HepG2 (cell line): ENCODE data around the gene VAC14. TPM values are rescaled to one million over a fixed set of nuclear protein-coding genes. Genes with fewer than 3 reads are reported as not detected.

ENCODE experiments used
- KAT7 ChIP-seq: IDR thresholded peaks from 2 replicates; pipeline ENCODE4 v1.6.1; 2018; ENCODE audit warnings: borderline replicate concordance, missing compliant biosample characterization
- KDM1A ChIP-seq: IDR thresholded peaks from 2 replicates; pipeline ENCODE4 v1.6.1; 2016; ENCODE audit warnings: missing compliant biosample characterization
- KLF6 ChIP-seq: IDR thresholded peaks from 2 replicates; pipeline ENCODE4 v1.8.0; 2016; ENCODE audit warnings: missing biosample characterization, missing genetic modification reagents
- MBD4 ChIP-seq: IDR thresholded peaks from 2 replicates; pipeline ENCODE4 v1.6.1; 2012; ENCODE audit warnings: low read length, inconsistent platforms, borderline replicate concordance
- NFE2L1 ChIP-seq: sonication (generic); formaldehyde crosslinking; IDR thresholded peaks from 2 replicates; pipeline ENCODE4 v1.4.0; 2020; ENCODE audit warnings: missing genetic modification reagents, mild to moderate bottlenecking, borderline replicate concordance
- TBP ChIP-seq: sonication (generic); formaldehyde crosslinking; IDR thresholded peaks from 2 replicates; pipeline ENCODE4 v1.5.0; 2020; ENCODE audit warnings: missing genetic modification reagents
- THAP8 ChIP-seq: sonication (generic); formaldehyde crosslinking; IDR thresholded peaks from 2 replicates; pipeline ENCODE4 v1.5.1; 2020; ENCODE audit warnings: missing genetic modification reagents, mild to moderate bottlenecking, borderline replicate concordance
- THRA ChIP-seq: sonication (generic); formaldehyde crosslinking; IDR thresholded peaks from 2 replicates; pipeline ENCODE4 v1.4.0; 2020; ENCODE audit warnings: missing genetic modification reagents, borderline replicate concordance
- TRAFD1 ChIP-seq: sonication (generic); formaldehyde crosslinking; IDR thresholded peaks from 2 replicates; pipeline ENCODE4 v1.5.1; 2020; ENCODE audit warnings: missing genetic modification reagents, mild to moderate bottlenecking, borderline replicate concordance
- U2AF1 ChIP-seq: fragments of 200-400 bp; formaldehyde crosslinking; optimal IDR thresholded peaks from 2 replicates; pipeline ENCODE3; 2017; ENCODE audit warnings: mild to moderate bottlenecking, low read depth, low read length
- ZBTB34 ChIP-seq: sonication (generic); formaldehyde crosslinking; IDR thresholded peaks from 2 replicates; pipeline ENCODE4 v1.8.0; 2022; ENCODE audit warnings: mild to moderate bottlenecking, missing genetic modification reagents
- ZBTB7B ChIP-seq: sonication (generic); formaldehyde crosslinking; IDR thresholded peaks from 2 replicates; pipeline ENCODE4 v1.4.0; 2020; ENCODE audit warnings: missing genetic modification reagents
- ZNF10 ChIP-seq: sonication (generic); formaldehyde crosslinking; IDR thresholded peaks from 2 replicates; pipeline ENCODE4 v1.4.0; 2020; ENCODE audit warnings: mild to moderate bottlenecking, low read depth, missing genetic modification reagents, borderline replicate concordance
- ZNF136 ChIP-seq: sonication (generic); formaldehyde crosslinking; IDR thresholded peaks from 2 replicates; pipeline ENCODE4 v1.8.1; 2022; ENCODE audit warnings: low read depth, mild to moderate bottlenecking, moderate library complexity, missing genetic modification reagents
- ZNF350 ChIP-seq: sonication (generic); formaldehyde crosslinking; IDR thresholded peaks from 2 replicates; pipeline ENCODE4 v1.4.0; 2020; ENCODE audit warnings: mild to moderate bottlenecking, low read depth, missing genetic modification reagents, borderline replicate concordance
- ZNF382 ChIP-seq: sonication (generic); formaldehyde crosslinking; IDR thresholded peaks from 2 replicates; pipeline ENCODE4 v1.5.0; 2020; ENCODE audit warnings: missing genetic modification reagents, mild to moderate bottlenecking, borderline replicate concordance
- ZNF558 ChIP-seq: sonication (generic); formaldehyde crosslinking; IDR thresholded peaks from 2 replicates; pipeline ENCODE4 v1.9.0; 2022; ENCODE audit warnings: mild to moderate bottlenecking, missing genetic modification reagents, borderline replicate concordance
- ZNF691 ChIP-seq: sonication (generic); formaldehyde crosslinking; IDR thresholded peaks from 2 replicates; pipeline ENCODE4 v1.4.0; 2020; ENCODE audit warnings: missing genetic modification reagents, low read depth, mild to moderate bottlenecking, borderline replicate concordance
- ZNF775 ChIP-seq: sonication (generic); formaldehyde crosslinking; IDR thresholded peaks from 2 replicates; pipeline ENCODE4 v1.4.0; 2020; ENCODE audit warnings: missing genetic modification reagents, mild to moderate bottlenecking, moderate library complexity, borderline replicate concordance
- ZNF777 ChIP-seq: sonication (generic); formaldehyde crosslinking; IDR thresholded peaks from 2 replicates; pipeline ENCODE4 v1.4.0; 2020; ENCODE audit warnings: missing genetic modification reagents
- ZSCAN20 ChIP-seq: sonication (generic); formaldehyde crosslinking; IDR thresholded peaks from 2 replicates; pipeline ENCODE4 v1.4.0; 2020; ENCODE audit warnings: missing genetic modification reagents, mild to moderate bottlenecking, borderline replicate concordance
- polyA plus RNA-seq, 8 experiments: library from polyadenylated mRNA; depleted of rRNA in 3 of 8; stranded (reverse) in 7 of 8; unstranded in 1 of 8; fragments of >200 nt; fragmentation: Illumina TruSeq in 4 of 8; extraction: Trizol in 4 of 8; gene quantifications; 2 replicates each; pipeline versions ENCODE4 v1.2.1 to v1.2.3, GENCODE V29; 2011 to 2016; ENCODE audit warnings: low read depth in 4 of 8, missing spikeins in 1 of 8, mixed read lengths in 1 of 8; ENCODE audit not compliant: insufficient read depth in 1 of 8
- total RNA-seq, 5 experiments: library from RNA; depleted of rRNA; stranded (reverse); fragments of >200 nt; fragmentation: Illumina TruSeq; extraction: Trizol; gene quantifications; 2 replicates each; pipeline ENCODE4 v1.2.3, GENCODE V29; 2016; ENCODE audit warnings: low read depth in 1 of 5

Gene VAC14
- total and polyA plus RNA-seq, 2 of the 13 experiments (the other 11 are each of a cell fraction or from before 2014, with no cell fraction given), result 23.5 to 24.6 TPM

- no peak for TF ChIP-seq THAP8 (CRISPR knock-in tag)
- peak; percentile 83; the same call in 1 of the 2 replicates for TF ChIP-seq KDM1A (CRISPR knock-in tag)
- TF ChIP-seq ZBTB7B (CRISPR knock-in tag), result peak; percentile 94
- TF ChIP-seq ZNF777 (CRISPR knock-in tag), result peak; percentile 55; the same call in 1 of the 2 replicates
- no peak for TF ChIP-seq NFE2L1 (CRISPR knock-in tag)
- no peak for TF ChIP-seq TBP (CRISPR knock-in tag)
- no peak; the same call in 1 of the 2 replicates for TF ChIP-seq THRA (CRISPR knock-in tag)
- no peak for TF ChIP-seq U2AF1
- TF ChIP-seq ZNF691, result peak; percentile 52; the same call in 1 of the 2 replicates
- TF ChIP-seq MBD4, result no peak
- 0 out of 2 replicates have a peak, but pooled peaks have one; percentile 0 for TF ChIP-seq ZNF136 (CRISPR knock-in tag)
- no peak for TF ChIP-seq KAT7
- no peak for TF ChIP-seq ZBTB34
- no peak; the same call in 1 of the 2 replicates for TF ChIP-seq KLF6
- TF ChIP-seq ZNF350 (CRISPR knock-in tag), result peak; percentile 67; the same call in 1 of the 2 replicates
- no peak for TF ChIP-seq ZNF382 (CRISPR knock-in tag)
- peak; percentile 43; the same call in 1 of the 2 replicates for TF ChIP-seq ZNF558 (CRISPR knock-in tag)
- TF ChIP-seq TRAFD1 (CRISPR knock-in tag), result no peak
- TF ChIP-seq ZSCAN20 (CRISPR knock-in tag), result 0 out of 2 replicates have a peak, but pooled peaks have one; percentile 33
- TF ChIP-seq ZNF775 (CRISPR knock-in tag), result no peak
- TF ChIP-seq ZNF10 (CRISPR knock-in tag), result no peak
Measured at GRCh38 chr16:70683146-70683944, 117.6 kb downstream of the VAC14 start (continued).
